Kidney epithelial cell (primary cell): Measurements from ENCODE around the gene NFIA. TPM values are rescaled to one million over a fixed set of nuclear protein-coding genes. Genes with fewer than 3 reads are reported as not detected.

Experiments
- DNase-seq: peaks from one replicate; pipeline ENCODE4 v3.0.0-alpha.2; 2010; ENCODE audit warnings: low read depth
- H3K27me3 ChIP-seq: 2 replicates; pipeline ENCODE4 v1.6.0; 2011; ENCODE audit warnings: low read length; ENCODE audit not compliant: control insufficient read depth, insufficient read depth
- H3K36me3 ChIP-seq: 2 replicates; pipeline ENCODE4 v1.5.1; 2011; ENCODE audit warnings: low read length; ENCODE audit not compliant: control insufficient read depth, insufficient read depth
- H3K4me3 ChIP-seq: 2 replicates; pipeline ENCODE4 v1.5.1; 2011; ENCODE audit warnings: low read depth, mild to moderate bottlenecking, control low read depth, low read length
- total RNA-seq: library from RNA; depleted of rRNA; stranded (reverse); fragments of >200 nt; gene quantifications from 2 replicates; pipeline ENCODE4 v1.2.3, GENCODE V29; 2015
- TF ChIP-seq, protein P1 (sequence below): IDR thresholded peaks from 2 replicates; pipeline ENCODE4 v1.5.1; 2011; ENCODE audit warnings: mild to moderate bottlenecking, moderate library complexity, low read length, control low read depth, inconsistent platforms; ENCODE audit not compliant: insufficient read depth, poor library complexity, severe bottlenecking

NFIA gene
- total RNA-seq, 1 donor from 2014 or later: 3.5 TPM

- TF ChIP-seq, protein P1, sequence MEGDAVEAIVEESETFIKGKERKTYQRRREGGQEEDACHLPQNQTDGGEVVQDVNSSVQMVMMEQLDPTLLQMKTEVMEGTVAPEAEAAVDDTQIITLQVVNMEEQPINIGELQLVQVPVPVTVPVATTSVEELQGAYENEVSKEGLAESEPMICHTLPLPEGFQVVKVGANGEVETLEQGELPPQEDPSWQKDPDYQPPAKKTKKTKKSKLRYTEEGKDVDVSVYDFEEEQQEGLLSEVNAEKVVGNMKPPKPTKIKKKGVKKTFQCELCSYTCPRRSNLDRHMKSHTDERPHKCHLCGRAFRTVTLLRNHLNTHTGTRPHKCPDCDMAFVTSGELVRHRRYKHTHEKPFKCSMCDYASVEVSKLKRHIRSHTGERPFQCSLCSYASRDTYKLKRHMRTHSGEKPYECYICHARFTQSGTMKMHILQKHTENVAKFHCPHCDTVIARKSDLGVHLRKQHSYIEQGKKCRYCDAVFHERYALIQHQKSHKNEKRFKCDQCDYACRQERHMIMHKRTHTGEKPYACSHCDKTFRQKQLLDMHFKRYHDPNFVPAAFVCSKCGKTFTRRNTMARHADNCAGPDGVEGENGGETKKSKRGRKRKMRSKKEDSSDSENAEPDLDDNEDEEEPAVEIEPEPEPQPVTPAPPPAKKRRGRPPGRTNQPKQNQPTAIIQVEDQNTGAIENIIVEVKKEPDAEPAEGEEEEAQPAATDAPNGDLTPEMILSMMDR: no peak
- Histone ChIP-seq H3K36me3 (no peaks in the 10 kb centered on the region), H3K27me3 (no peaks in the 10 kb centered on the region), H3K4me3 (no peak overlapping the region)
- DNase-seq: no peak
These were observed 26.8 kb downstream of the NFIA start for GRCh38 chr1:61109158-61109557.

DNA sequence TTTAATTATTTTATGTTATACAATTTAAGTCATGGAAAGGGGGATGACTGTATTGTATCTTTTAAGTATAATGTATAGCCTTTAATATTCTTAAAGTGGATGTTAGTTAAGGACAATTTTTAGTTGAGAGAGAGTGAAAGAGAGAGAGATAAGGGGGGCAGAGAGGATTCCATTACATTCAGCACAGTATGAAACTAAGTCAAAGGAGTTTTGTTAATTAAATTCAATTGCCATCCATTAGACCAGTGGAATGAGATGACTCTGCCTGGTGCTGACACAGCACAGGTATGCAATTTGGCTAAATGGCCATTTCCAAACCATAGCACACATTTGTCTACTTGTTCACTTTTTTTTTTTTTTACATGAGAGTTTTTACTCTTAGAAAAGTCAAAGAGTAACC is 27.5 kb downstream of the NFIA start:
- no peaks in the 10 kb centered on the region for H3K27me3 ChIP-seq
- TF ChIP-seq, protein P1: no peak
- DNase-seq: no peak
- no peaks in the 10 kb centered on the region for H3K36me3 ChIP-seq
- no peak overlapping the region for H3K4me3 ChIP-seq

DNA sequence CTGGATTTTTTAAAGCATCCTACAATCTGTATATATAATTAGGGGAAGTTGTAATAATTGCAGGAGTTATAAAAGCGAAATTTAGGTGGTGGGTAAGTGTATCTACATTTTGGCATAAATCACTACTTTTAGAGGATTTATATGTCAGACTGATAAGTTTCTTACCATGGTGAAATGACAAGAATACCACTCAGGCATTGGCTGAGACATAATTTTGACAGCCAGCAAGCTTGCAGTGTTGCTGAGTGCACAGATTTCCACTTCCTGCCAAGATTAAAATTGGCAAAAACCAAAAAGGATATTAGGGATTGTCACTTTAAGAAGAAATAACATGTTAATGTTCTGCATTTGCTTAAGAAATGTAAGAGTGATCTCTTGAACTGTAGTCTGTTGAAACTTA is 28.2 kb downstream of the NFIA start:
- DNase-seq: no peak
- Histone ChIP-seq H3K27me3 (no peaks in the 10 kb centered on the region), H3K4me3 (no peak overlapping the region), H3K36me3 (no peaks in the 10 kb centered on the region)
- TF ChIP-seq, protein P1: no peak

- H3K4me3 ChIP-seq: no peak overlapping the region
- no peak for DNase-seq
- TF ChIP-seq, protein P1: no peak
- H3K27me3 ChIP-seq: no peaks in the 10 kb centered on the region
- no peaks in the 10 kb centered on the region for H3K36me3 ChIP-seq
These were observed 29.0 kb downstream of the NFIA start for GRCh38 chr1:61111084-61112004.

DNA sequence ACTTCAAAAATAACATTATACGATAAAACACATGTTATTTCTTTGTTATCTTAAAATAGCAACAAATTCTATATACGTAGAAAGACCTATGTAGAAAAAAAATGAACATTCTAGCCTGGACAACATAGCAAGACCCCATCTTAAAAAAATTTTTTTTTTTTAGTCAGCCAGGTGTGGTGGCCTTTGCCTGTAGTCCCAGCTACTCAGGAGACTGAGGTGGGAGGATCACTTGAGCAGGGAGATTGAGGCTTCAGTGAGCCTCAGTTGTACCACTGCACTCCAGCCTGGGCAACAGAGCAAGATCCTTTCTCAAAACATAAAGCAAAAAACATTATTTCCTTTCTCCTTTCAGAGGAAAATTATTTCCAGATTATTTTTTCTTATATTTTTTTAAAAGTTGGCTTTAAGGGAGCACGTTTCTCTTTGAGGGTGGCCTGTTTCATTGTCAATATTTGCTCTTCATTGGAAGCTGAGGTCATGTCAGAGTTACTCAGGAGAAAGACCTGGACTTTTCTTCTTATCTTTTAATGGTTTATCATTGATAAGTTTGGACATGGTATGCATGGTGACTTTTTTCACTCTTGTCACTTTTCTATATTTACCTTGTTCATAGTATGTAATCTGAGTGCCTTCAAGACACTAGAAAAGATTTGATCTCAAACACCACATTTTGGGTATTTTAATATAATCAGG is 32.0 kb downstream of the NFIA start:
- no peaks in the 10 kb centered on the region for H3K27me3 ChIP-seq
- no peak overlapping the region for H3K4me3 ChIP-seq
- TF ChIP-seq, protein P1: no peak
- DNase-seq: no peak
- H3K36me3 ChIP-seq: no peaks in the 10 kb centered on the region

- Histone ChIP-seq H3K36me3 (no peaks in the 10 kb centered on the region), H3K4me3 (no peak overlapping the region), H3K27me3 (no peaks in the 10 kb centered on the region)
- TF ChIP-seq, protein P1: no peak
- no peak for DNase-seq
These were observed 33.1 kb downstream of the NFIA start for GRCh38 chr1:61115436-61115835.
